NCI-H748 (cell line): Measurements from ENCODE around the gene PCGF2.
A peak's percentile ranks its signal among the peaks of the same experiment; 100 is the strongest.

Source experiments
- DNase-seq: peaks from one replicate; lab custom pipeline; 2025; ENCODE audit not compliant: unreplicated experiment; lab: John Stamatoyannopoulos, UW

The PCGF2 gene

GRCh38 chr17:38704606-38705522, 43.3 kb downstream of the PCGF2 start, which contains the start of gene MLLT6:
Gene MLLT6, plus strand, starts transcription at chr17:38705273. Its CDS starts 360 bp downstream, at chr17:38705633.
- peak; percentile 86 for DNase-seq

GRCh38 chr17:38703742-38704605, 44.2 kb downstream of the PCGF2 start:
- DNase-seq: peak; percentile 98

GRCh38 chr17:38702916-38703741, 45.0 kb downstream of the PCGF2 start:
- DNase-seq: peak; percentile 42

GRCh38 chr17:38702166-38702915, 45.8 kb downstream of the PCGF2 start:
- peak; percentile 89 for DNase-seq

GRCh38 chr17:38701504-38702165, 46.5 kb downstream of the PCGF2 start:
- peak; percentile 74 for DNase-seq

- DNase-seq: no peak
Observed at GRCh38 chr17:38698760-38699159, 49.4 kb downstream of the PCGF2 start.

- no peak for DNase-seq
Observed at GRCh38 chr17:38697061-38697820, 50.9 kb downstream of the PCGF2 start.

GRCh38 chr17:38693700-38694329, 54.3 kb downstream of the PCGF2 start:
- DNase-seq: no peak

- DNase-seq: no peak
Observed at GRCh38 chr17:38691154-38691553, 57.0 kb downstream of the PCGF2 start.

GRCh38 chr17:38690386-38690785, 57.8 kb downstream of the PCGF2 start:
- no peak for DNase-seq

- no peak for DNase-seq
Observed at GRCh38 chr17:38687286-38687685, 60.9 kb downstream of the PCGF2 start.

GRCh38 chr17:38685491-38685890, 62.6 kb downstream of the PCGF2 start:
- DNase-seq: no peak
